ENCODE measurements around the gene RRP1B. TPM values are rescaled to one million over a fixed set of nuclear protein-coding genes. Genes with fewer than 3 reads are reported as not detected.

The RRP1B gene
- total RNA-seq, 1 experiment from 2014 or later = 55.9 TPM

- H3K36me3 ChIP-seq (ENCODE audit: control insufficient read depth in 1 of 2, insufficient read depth in 2 of 2, low read length in 2 of 2) = no peaks in the 10 kb centered on the region
Measured at GRCh38 chr21:43637530-43638158, 21.7 kb upstream of the RRP1B start.

More at GRCh38 chr21:43637530-43638158, 21.7 kb upstream of the RRP1B start:
- POLR2A ChIA-PET = no interaction called here
- Histone ChIP-seq H3K27me3 (ENCODE audit: insufficient read depth, low read length) (no peaks in the 10 kb centered on the region), H4K20me1 (ENCODE audit: insufficient read depth) (no peaks in the 10 kb centered on the region), H3K9me3 (ENCODE audit: control insufficient read depth in 1 of 2, insufficient read depth in 1 of 2, low read depth in 1 of 2, low read length in 2 of 2) (no peaks in the 10 kb centered on the region), H3K79me2 (ENCODE audit: insufficient read depth, low read length) (no peaks in the 10 kb centered on the region), H3K27ac (ENCODE audit: low read depth, low read length) (no peak overlapping the region), H3K9ac (ENCODE audit: low read length) (no peak overlapping the region), H3K4me1 (ENCODE audit: control insufficient read depth in 1 of 2, insufficient read depth in 2 of 2, low read length in 2 of 2) (no peaks in the 10 kb centered on the region), H3K4me3 (replicated peaks in 1 of 2; ENCODE audit: low read depth in 1 of 2, low read length in 2 of 2) (no peak overlapping the region), H3K4me2 (ENCODE audit: low read length) (no peak overlapping the region), H3K9me2 (ENCODE audit: insufficient read depth) (no peaks in the 10 kb centered on the region), H2AFZ (ENCODE audit: low read depth, low read length, poor library complexity, severe bottlenecking) (no peak overlapping the region)
- CTCF ChIA-PET = no interaction called here
- TF ChIP-seq ZNF274 (IDR thresholded peaks at IDR 0.05; ENCODE audit: low read depth, low read length) (no peak), EGR1 (IDR thresholded peaks at IDR 0.05; ENCODE audit: low read depth) (no peak), FOSL1 (IDR thresholded peaks at IDR 0.05; ENCODE audit: low read depth) (no peak), TCF7L2 (IDR thresholded peaks at IDR 0.05; ENCODE audit: borderline replicate concordance, extremely low read depth, insufficient read depth, insufficient read length) (no peak), JUND (IDR thresholded peaks at IDR 0.05) (no peak), POLR2A (IDR thresholded peaks at IDR 0.05; ENCODE audit: borderline replicate concordance, extremely low read depth, insufficient read depth, insufficient read length) (no peak), CTCF (IDR thresholded peaks at IDR 0.05 in 2 of 3, conservative IDR thresholded peaks at IDR 0.05 in 1 of 3; ENCODE audit: borderline replicate concordance in 1 of 3, insufficient read depth in 1 of 3, low read depth in 2 of 3, low read length in 2 of 3) (no peak), YY1 (IDR thresholded peaks at IDR 0.05; ENCODE audit: extremely low read depth, insufficient replicate concordance, low read depth, low read length) (no peak), ZFX (IDR thresholded peaks at IDR 0.05) (no peak), SIN3A (IDR thresholded peaks at IDR 0.05; ENCODE audit: low read depth) (no peak), EZH2 (IDR thresholded peaks at IDR 0.05) (no peak), CEBPB (IDR thresholded peaks at IDR 0.05; ENCODE audit: low read depth) (no peak), EZH2phosphoT487 (IDR thresholded peaks at IDR 0.05; ENCODE audit: borderline replicate concordance) (no peak), RAD21 (IDR thresholded peaks at IDR 0.05; ENCODE audit: low read depth) (no peak), MAX (IDR thresholded peaks at IDR 0.05) (no peak), SP1 (IDR thresholded peaks at IDR 0.05; ENCODE audit: low read depth) (no peak), ELF1 (IDR thresholded peaks at IDR 0.05; ENCODE audit: borderline replicate concordance, low read depth) (no peak)
- intact Hi-C loops (cut with micrococcal nuclease) = no loop called here
- DNase-seq (ENCODE audit: low read depth, low spot score) (no peak), ATAC-seq (no peak)
- no TSS peak for BruUV-seq (replicated peaks)
- RAD21 ChIA-PET (ENCODE audit: low non-redundant PET in 1 of 2, low total read pairs in 2 of 2, uncharacterized antibody in 2 of 2, unreplicated experiment in 2 of 2) = no interaction called here
